ENCODE data around the gene EEF1AKMT3. TPM values are rescaled to one million over a fixed set of nuclear protein-coding genes. Genes with fewer than 3 reads are reported as not detected.

Gene EEF1AKMT3
- total RNA-seq, 2 experiments from 2014 or later: 3.6 to 4.6 TPM

- DNase-seq: no peak
- intact Hi-C loops (cut with micrococcal nuclease): no loop called here
- Mint-ChIP-seq H3K4me3 (no peak overlapping the region), H3K27ac (peak overlapping the region; percentile 66), H3K9me3 (no peaks in the 10 kb centered on the region), H3K36me3 (ENCODE audit: low read depth) (peaks cover 27% of the 10 kb centered on the region), H3K4me1 (ENCODE audit: low read depth) (peaks cover 20% of the 10 kb centered on the region), H3K27me3 (ENCODE audit: low read depth) (no peaks in the 10 kb centered on the region)
- CTCF ChIA-PET: interaction anchor here (0.6 to 5.6 kb wide), 6 partner anchors 9 to 78 kb away, joined by 3 to 72 read pairs (median 4); partner anchors contain the start of gene AVIL
These were observed 54.6 kb downstream of the EEF1AKMT3 start for GRCh38 chr12:57826966-57827365.

GRCh38 chr12:57829025-57829777 is 56.8 kb downstream of the EEF1AKMT3 start:
- Mint-ChIP-seq H3K27ac (peak overlapping the region; percentile 1), H3K4me3 (no peak overlapping the region), H3K4me1 (ENCODE audit: low read depth) (peaks cover 41% of the 10 kb centered on the region), H3K36me3 (ENCODE audit: low read depth) (peaks cover 20% of the 10 kb centered on the region), H3K9me3 (no peaks in the 10 kb centered on the region), H3K27me3 (ENCODE audit: low read depth) (no peaks in the 10 kb centered on the region)
- DNase-seq: no peak
- CTCF ChIA-PET: interaction anchor here (0.7 to 5.6 kb wide), 7 partner anchors 11 to 75 kb away, joined by 3 to 72 read pairs (median 6); partner anchors contain the start of gene AVIL
- intact Hi-C loops (cut with micrococcal nuclease): no loop called here

- intact Hi-C loops (cut with micrococcal nuclease): no loop called here
- Mint-ChIP-seq H3K27me3 (ENCODE audit: low read depth) (no peaks in the 10 kb centered on the region), H3K4me3 (no peak overlapping the region), H3K9me3 (no peaks in the 10 kb centered on the region), H3K36me3 (ENCODE audit: low read depth) (peaks cover 13% of the 10 kb centered on the region), H3K27ac (peak overlapping the region; percentile 50), H3K4me1 (ENCODE audit: low read depth) (peaks cover 52% of the 10 kb centered on the region)
- CTCF ChIA-PET: interaction anchor here (0.7 to 5.6 kb wide), 7 partner anchors 12 to 81 kb away, joined by 4 to 72 read pairs (median 7); partner anchors contain the start of gene AVIL
- no peak for DNase-seq
These were observed 58.0 kb downstream of the EEF1AKMT3 start for GRCh38 chr12:57830393-57830792.

Small RNA genes lying within 50 kb of the gene (microRNA-seq; reads per million reads assigned to microRNA genes)
- 132 reads per million, percentile 62 among the genes with 10 or more reads in this experiment for gene MIR26A2 (ENCODE audit: borderline microRNAs expressed, borderline replicate concordance)
- not detected for gene MIR6759 (ENCODE audit: borderline microRNAs expressed, borderline replicate concordance)

Other genes with a start within 250 kb of the EEF1AKMT3 start
- 10 to 100 TPM; 43.5 to 45.5 TPM for gene MBD6, start 249.8 kb upstream of the EEF1AKMT3 start, total RNA-seq
- 10 to 100 TPM; 65.1 to 71.7 TPM for gene DCTN2, start 225.4 kb upstream of the EEF1AKMT3 start, total RNA-seq
- under 1 TPM; 0.60 to 0.86 TPM for gene KIF5A, start 222.6 kb upstream of the EEF1AKMT3 start, total RNA-seq
- 10 to 100 TPM; 11.8 to 12.7 TPM for gene PIP4K2C, start 181.4 kb upstream of the EEF1AKMT3 start, total RNA-seq
- 10 to 100 TPM; 15.8 to 16.2 TPM for gene DTX3, start 167.8 kb upstream of the EEF1AKMT3 start, total RNA-seq
- gene ARHGEF25, start 161.2 kb upstream of the EEF1AKMT3 start, total RNA-seq: 1 to 10 TPM; 1.4 to 1.5 TPM
- 1 to 10 TPM; 1.4 to 1.8 TPM for gene B4GALNT1, start 139.4 kb upstream of the EEF1AKMT3 start, total RNA-seq
- gene OS9, start 78.5 kb upstream of the EEF1AKMT3 start, total RNA-seq: 10 to 100 TPM; 60.7 to 60.9 TPM
- gene AGAP2, start 33.9 kb upstream of the EEF1AKMT3 start, total RNA-seq: 10 to 100 TPM; 26.7 to 28.0 TPM
- 1 to 10 TPM; 6.4 to 7.7 TPM for gene TSPAN31, start 27.6 kb upstream of the EEF1AKMT3 start, total RNA-seq
- 100 to 1,000 TPM; 194 to 202 TPM for gene CDK4, start 20.3 kb upstream of the EEF1AKMT3 start, total RNA-seq
- 10 to 100 TPM; 10.4 to 10.8 TPM for gene MARCHF9, start 17.5 kb upstream of the EEF1AKMT3 start, total RNA-seq
- gene CYP27B1, start 5.5 kb upstream of the EEF1AKMT3 start, total RNA-seq: 1 to 10 TPM; 5.4 to 6.1 TPM
- gene METTL1, start 509 bp upstream of the EEF1AKMT3 start, total RNA-seq: 10 to 100 TPM; 17.3 to 20.4 TPM
- gene TSFM, start 10.2 kb downstream of the EEF1AKMT3 start, total RNA-seq: 10 to 100 TPM; 32.8 to 34.3 TPM
- gene AVIL, start 46.1 kb downstream of the EEF1AKMT3 start, total RNA-seq: under 1 TPM; 0.22 to 0.38 TPM
- gene CTDSP2, start 74.1 kb downstream of the EEF1AKMT3 start, total RNA-seq: 10 to 100 TPM; 94.6 to 99.8 TPM
- gene ATP23, start 169.0 kb downstream of the EEF1AKMT3 start, total RNA-seq: 10 to 100 TPM; 11.3 to 11.9 TPM